Stomach smooth muscle (tissue), 2 donors: ENCODE data around the gene APOBEC3G.
"Not testable (repeated sequence)": the region's sequence is repeated elsewhere in the genome, so short reads cannot be mapped to it uniquely, and the experiment has no call there.

Experiments
- H3K27ac ChIP-seq: one replicate; pipeline ENCODE4 v1.7.0; 2013; ENCODE audit warnings: mild to moderate bottlenecking, low read length, inconsistent platforms
- H3K27me3 ChIP-seq, 2 donors: one replicate each; pipeline ENCODE4 v1.7.0; 2013; ENCODE audit warnings: low read length in 2 of 2; ENCODE audit not compliant: insufficient read depth in 2 of 2, control insufficient read depth in 1 of 2
- H3K36me3 ChIP-seq, 2 donors: one replicate each; pipeline ENCODE4 v1.7.0; 2013; ENCODE audit warnings: low read length in 2 of 2; ENCODE audit not compliant: control insufficient read depth in 2 of 2, insufficient read depth in 2 of 2
- H3K4me1 ChIP-seq: one replicate; pipeline ENCODE4 v1.7.0; 2013; ENCODE audit warnings: low read length; ENCODE audit not compliant: control insufficient read depth, insufficient read depth
- H3K4me3 ChIP-seq, 2 donors: one replicate each; pipeline ENCODE4 v1.7.0; 2013; ENCODE audit warnings: low read length in 2 of 2
- H3K9ac ChIP-seq, 2 donors: one replicate each; pipeline ENCODE4 v1.7.0; 2013; ENCODE audit warnings: low read length in 2 of 2, mild to moderate bottlenecking in 1 of 2
- H3K9me3 ChIP-seq, 2 donors: one replicate each; pipeline ENCODE4 v1.7.0; 2013; ENCODE audit warnings: low read length in 2 of 2; ENCODE audit not compliant: control insufficient read depth in 2 of 2
- donor health status: healthy.
- donor health status: Pancreatic carcinoma.

APOBEC3G gene

DNA sequence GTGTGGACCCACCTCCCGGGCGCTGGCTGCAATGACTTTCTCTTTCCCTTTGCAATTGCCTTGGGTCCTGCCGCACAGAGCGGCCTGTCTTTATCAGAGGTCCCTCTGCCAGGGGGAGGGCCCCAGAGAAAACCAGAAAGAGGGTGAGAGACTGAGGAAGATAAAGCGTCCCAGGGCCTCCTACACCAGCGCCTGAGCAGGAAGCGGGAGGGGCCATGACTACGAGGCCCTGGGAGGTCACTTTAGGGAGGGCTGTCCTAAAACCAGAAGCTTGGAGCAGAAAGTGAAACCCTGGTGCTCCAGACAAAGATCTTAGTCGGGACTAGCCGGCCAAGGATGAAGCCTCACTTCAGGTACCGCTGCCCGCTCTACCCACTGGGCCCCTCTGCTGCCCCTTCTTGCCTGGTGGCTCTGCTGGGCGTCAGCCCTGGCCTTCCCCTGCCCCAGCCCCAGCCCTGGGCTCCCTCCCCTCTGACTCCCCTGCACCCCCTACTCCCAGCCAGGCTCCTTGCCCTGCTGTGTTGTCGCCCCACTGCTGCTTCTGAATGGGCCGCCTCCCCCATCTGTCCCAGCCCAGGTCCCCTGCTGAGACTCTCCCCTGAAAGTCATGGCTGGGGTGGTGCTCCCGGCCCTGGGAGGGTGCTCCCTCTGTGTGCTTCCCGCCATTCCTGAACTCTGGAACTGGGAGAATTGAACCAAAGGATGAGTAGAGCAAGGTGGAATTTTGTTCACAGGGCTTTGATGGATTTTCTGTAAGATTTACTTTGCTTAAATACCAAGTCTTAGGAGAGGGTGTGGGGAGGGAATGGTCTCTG, at the start of gene APOBEC3G:
Gene APOBEC3G, plus strand, starts transcription at position 250 of the 815 bp plus-strand sequence. Its CDS starts 87 bp downstream, at position 337.
- H3K9ac ChIP-seq = peak within 1 kb of the TSS; percentile 42 to 51
- not testable (repeated sequence) for H3K27me3 ChIP-seq, H3K4me1 ChIP-seq, H3K36me3 ChIP-seq, H3K27ac ChIP-seq, H3K9me3 ChIP-seq
- peak within 1 kb of the TSS; percentile 65 to 66 for H3K4me3 ChIP-seq

DNA sequence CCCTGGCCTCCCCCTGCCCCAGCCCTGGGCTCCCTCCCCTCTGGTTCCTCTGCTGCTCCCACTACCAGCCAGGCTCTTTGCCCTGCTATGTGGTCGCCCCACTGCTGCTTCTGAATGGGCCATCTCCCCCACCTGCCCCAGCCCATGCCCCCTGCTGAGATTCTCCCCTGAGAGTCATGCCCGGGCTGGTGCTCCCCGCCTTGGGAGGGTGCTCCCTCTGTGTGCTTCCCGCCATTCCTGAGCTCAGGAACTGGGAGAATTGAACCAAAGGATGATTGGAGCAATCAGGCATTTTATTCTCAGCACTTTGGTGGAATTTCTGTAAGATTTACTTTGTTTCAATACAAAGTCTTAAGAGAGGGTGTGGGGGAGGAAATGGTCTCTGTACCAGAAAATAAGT, 49.4 kb upstream of the APOBEC3G start:
- Histone ChIP-seq H3K4me1 (no peaks in the 10 kb centered on the region), H3K9me3 (no peaks in the 10 kb centered on the region), H3K27ac (no peak overlapping the region), H3K4me3 (no peak overlapping the region), H3K9ac (no peak overlapping the region), H3K36me3 (peaks cover 0 to 3% of the 10 kb centered on the region in 2 donors), H3K27me3 (no peaks in the 10 kb centered on the region)

GRCh38 chr22:39028281-39028680, 48.8 kb upstream of the APOBEC3G start:
- Histone ChIP-seq H3K27me3 (no peaks in the 10 kb centered on the region), H3K9me3 (no peaks in the 10 kb centered on the region)

GRCh38 chr22:39029227-39029626, 47.8 kb upstream of the APOBEC3G start:
- no peaks in the 10 kb centered on the region for H3K27me3 ChIP-seq

More at GRCh38 chr22:39028281-39028680, 48.8 kb upstream of the APOBEC3G start:
- Histone ChIP-seq H3K9ac (no peak overlapping the region), H3K36me3 (peaks cover 0 to 3% of the 10 kb centered on the region in 2 donors), H3K4me3 (no peak overlapping the region), H3K4me1 (no peaks in the 10 kb centered on the region), H3K27ac (no peak overlapping the region)

DNA sequence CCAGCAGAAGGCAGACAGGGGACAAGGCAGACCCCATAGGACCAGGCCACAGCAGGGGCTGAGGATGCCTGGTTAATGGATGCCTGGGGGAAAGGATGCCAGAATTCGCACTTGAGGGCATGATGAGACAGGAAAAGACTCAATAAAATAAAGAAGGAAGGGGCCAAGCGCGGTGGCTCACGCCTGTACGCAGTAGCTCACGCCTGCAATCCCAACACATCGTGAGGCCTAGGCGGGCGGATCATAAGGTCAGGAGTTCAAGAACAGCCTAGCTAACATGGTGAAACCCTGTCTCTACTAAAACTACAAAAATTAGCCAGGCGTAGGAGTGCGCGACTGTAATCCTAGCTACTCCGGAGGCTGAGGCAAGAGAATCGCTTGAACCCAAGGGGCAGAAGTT, 46.4 kb upstream of the APOBEC3G start:
- Histone ChIP-seq H3K4me3 (no peak overlapping the region), H3K36me3 (no peaks in the 10 kb centered on the region), H3K9me3 (no peaks in the 10 kb centered on the region), H3K27ac (no peak overlapping the region), H3K4me1 (no peaks in the 10 kb centered on the region), H3K27me3 (no peaks in the 10 kb centered on the region), H3K9ac (no peak overlapping the region)

More at GRCh38 chr22:39029227-39029626, 47.8 kb upstream of the APOBEC3G start:
- Histone ChIP-seq H3K4me3 (no peak overlapping the region), H3K36me3 (peaks cover 0 to under 1% of the 10 kb centered on the region in 2 donors), H3K27ac (no peak overlapping the region), H3K9ac (no peak overlapping the region), H3K9me3 (no peaks in the 10 kb centered on the region), H3K4me1 (no peaks in the 10 kb centered on the region)

GRCh38 chr22:39031434-39032295, 45.4 kb upstream of the APOBEC3G start:
- H3K27ac ChIP-seq, H3K27me3 ChIP-seq, H3K9me3 ChIP-seq, H3K4me3 ChIP-seq, H3K9ac ChIP-seq, H3K4me1 ChIP-seq, H3K36me3 ChIP-seq: not testable (repeated sequence)

GRCh38 chr22:39037071-39037470, 40.0 kb upstream of the APOBEC3G start:
- H3K4me3 ChIP-seq, H3K9ac ChIP-seq, H3K27ac ChIP-seq, H3K27me3 ChIP-seq, H3K9me3 ChIP-seq, H3K36me3 ChIP-seq, H3K4me1 ChIP-seq: not testable (repeated sequence)

- H3K4me1 ChIP-seq = no peaks in the 10 kb centered on the region
- peaks cover 0 to 3% of the 10 kb centered on the region in 2 donors for H3K36me3 ChIP-seq
- H3K27ac ChIP-seq = no peak overlapping the region
- H3K27me3 ChIP-seq = no peaks in the 10 kb centered on the region
- no peaks in the 10 kb centered on the region for H3K9me3 ChIP-seq
- no peak overlapping the region for H3K4me3 ChIP-seq
- H3K9ac ChIP-seq = no peak overlapping the region
Measured at GRCh38 chr22:39039306-39040126, 37.6 kb upstream of the APOBEC3G start.

GRCh38 chr22:39040155-39040537, 36.9 kb upstream of the APOBEC3G start:
- not testable (repeated sequence) for H3K9me3 ChIP-seq, H3K27ac ChIP-seq, H3K4me1 ChIP-seq, H3K36me3 ChIP-seq, H3K27me3 ChIP-seq
- Histone ChIP-seq H3K4me3 (peak overlapping the region in 1 of 2 donors; percentile 75), H3K9ac (peak overlapping the region in 1 of 2 donors; percentile 73)

DNA sequence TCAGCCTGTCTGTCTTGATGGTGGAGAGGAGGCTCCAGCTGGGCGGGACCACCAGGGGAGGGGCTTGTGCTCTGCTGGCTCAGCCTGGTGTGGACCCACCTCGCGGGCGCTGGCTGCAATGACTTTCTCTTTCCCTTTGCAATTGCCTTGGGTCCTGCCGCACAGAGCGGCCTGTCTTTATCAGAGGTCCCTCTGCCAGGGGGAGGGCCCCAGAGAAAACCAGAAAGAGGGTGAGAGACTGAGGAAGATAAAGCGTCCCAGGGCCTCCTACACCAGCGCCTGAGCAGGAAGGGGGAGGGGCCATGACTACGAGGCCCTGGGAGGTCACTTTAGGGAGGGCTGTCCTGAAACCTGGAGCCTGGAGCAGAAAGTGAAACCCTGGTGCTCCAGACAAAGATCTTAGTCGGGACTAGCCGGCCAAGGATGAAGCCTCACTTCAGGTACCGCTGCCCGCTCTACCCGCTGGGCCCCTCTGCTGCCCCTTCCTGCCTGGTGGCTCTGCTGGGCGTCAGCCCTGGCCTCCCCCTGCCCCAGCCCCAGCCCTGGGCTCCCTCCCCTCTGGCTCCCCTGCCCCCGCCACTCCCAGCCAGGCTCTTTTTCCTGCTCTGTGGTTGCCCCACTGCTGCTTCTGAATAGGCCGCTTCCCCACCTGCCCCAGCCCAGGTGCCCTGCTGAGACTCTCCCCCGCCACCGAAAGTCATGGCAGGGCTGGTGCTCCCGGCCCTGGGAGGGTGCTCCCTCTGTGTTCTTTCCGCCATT, 36.4 kb upstream of the APOBEC3G start, which contains the start of gene APOBEC3F:
Gene APOBEC3F, plus strand, starts transcription at position 327 of the 759 bp plus-strand sequence. Its CDS starts 97 bp downstream, at position 424.
- H3K9me3 ChIP-seq, H3K36me3 ChIP-seq, H3K4me1 ChIP-seq, H3K27me3 ChIP-seq: not testable (repeated sequence)
- Histone ChIP-seq H3K4me3 (peak within 1 kb of the TSS; percentile 75 to 77), H3K9ac (peak within 1 kb of the TSS; percentile 66 to 73), H3K27ac (peak within 1 kb of the TSS; percentile 55)
